HEK293 (cell line): ENCODE results near the gene ZNF665.

Experiments used
- HOXA7 ChIP-seq: sonication (generic); formaldehyde crosslinking; IDR thresholded peaks from 2 replicates; pipeline ENCODE4 v1.8.1; 2022; ENCODE audit warnings: missing genetic modification reagents, borderline replicate concordance
- SETDB1 ChIP-seq: IDR thresholded peaks from one replicate; pipeline ENCODE4 v1.6.1; 2017; ENCODE audit warnings: mild to moderate bottlenecking, low read length, moderate library complexity, mixed read lengths; ENCODE audit not compliant: insufficient read length
- ZFP3 ChIP-seq: fragments of 450-650 bp; formaldehyde crosslinking; IDR thresholded peaks from 2 replicates; pipeline ENCODE4 v1.5.1; 2016; ENCODE audit warnings: low read depth, missing biosample characterization, missing genetic modification characterization
- ZNF146 ChIP-seq: fragments of 450-650 bp; formaldehyde crosslinking; IDR thresholded peaks from 2 replicates; pipeline ENCODE4 v1.5.1; 2016; ENCODE audit warnings: missing biosample characterization, missing genetic modification characterization
- ZNF175 ChIP-seq: fragments of 450-650 bp; formaldehyde crosslinking; IDR thresholded peaks from 2 replicates; pipeline ENCODE4 v1.5.1; 2016; ENCODE audit warnings: missing biosample characterization, missing genetic modification characterization
- ZNF302 ChIP-seq: fragments of 450-650 bp; formaldehyde crosslinking; IDR thresholded peaks from 2 replicates; pipeline ENCODE4 v1.5.1; 2016; ENCODE audit warnings: missing biosample characterization, missing genetic modification characterization, low read depth
- ZNF426 ChIP-seq: fragments of 450-650 bp; formaldehyde crosslinking; IDR thresholded peaks from 2 replicates; pipeline ENCODE4 v1.5.1; 2017; ENCODE audit warnings: missing biosample characterization, missing genetic modification characterization, mild to moderate bottlenecking, inconsistent platforms, moderate library complexity
- TF ChIP-seq, protein P1 (sequence below): fragments of 450-650 bp; formaldehyde crosslinking; IDR thresholded peaks from 2 replicates; pipeline ENCODE4 v1.5.1; 2016; ENCODE audit warnings: missing biosample characterization, missing genetic modification characterization
- TF ChIP-seq, protein P2 (sequence below): fragments of 450-650 bp; formaldehyde crosslinking; IDR thresholded peaks from 2 replicates; pipeline ENCODE4 v1.5.1; 2016; ENCODE audit warnings: missing biosample characterization, missing genetic modification characterization

DNA sequence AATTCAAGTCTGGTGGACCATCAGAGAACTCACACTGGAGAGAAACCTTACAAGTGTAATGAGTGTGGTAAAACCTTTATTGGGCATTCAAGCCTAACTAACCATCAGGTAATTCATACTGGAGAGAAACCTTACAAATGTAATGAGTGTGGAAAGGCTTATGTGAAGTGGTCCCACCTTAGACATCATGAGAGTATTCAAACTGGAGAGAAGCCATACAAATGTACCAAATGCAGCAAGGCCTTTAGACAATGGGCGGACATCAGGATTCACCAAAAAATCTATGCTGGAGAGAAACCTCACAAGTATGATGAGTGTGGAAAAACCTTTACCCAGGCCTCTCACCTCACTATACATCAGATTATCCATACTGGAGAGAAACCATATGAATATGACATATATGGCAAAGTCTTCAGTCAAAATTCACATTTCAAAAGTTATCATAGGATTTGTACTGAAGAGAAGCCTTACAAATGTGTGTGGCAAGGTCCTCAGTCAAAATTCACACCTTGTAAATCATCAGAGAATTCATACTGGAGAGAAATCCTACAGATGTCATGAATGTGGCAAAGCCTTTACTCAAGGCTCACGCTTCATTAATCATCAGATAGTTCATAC is 19.7 kb upstream of the ZNF665 start:
- TF ChIP-seq HOXA7 (CRISPR knock-in tag) (no peak), ZNF302 (no peak), ZFP3 (no peak), ZNF175 (no peak), SETDB1 (peak; percentile 48), ZNF146 (tag by site-specific recombination) (no peak), ZNF426 (tag by site-specific recombination) (no peak)
- TF ChIP-seq, protein P1, sequence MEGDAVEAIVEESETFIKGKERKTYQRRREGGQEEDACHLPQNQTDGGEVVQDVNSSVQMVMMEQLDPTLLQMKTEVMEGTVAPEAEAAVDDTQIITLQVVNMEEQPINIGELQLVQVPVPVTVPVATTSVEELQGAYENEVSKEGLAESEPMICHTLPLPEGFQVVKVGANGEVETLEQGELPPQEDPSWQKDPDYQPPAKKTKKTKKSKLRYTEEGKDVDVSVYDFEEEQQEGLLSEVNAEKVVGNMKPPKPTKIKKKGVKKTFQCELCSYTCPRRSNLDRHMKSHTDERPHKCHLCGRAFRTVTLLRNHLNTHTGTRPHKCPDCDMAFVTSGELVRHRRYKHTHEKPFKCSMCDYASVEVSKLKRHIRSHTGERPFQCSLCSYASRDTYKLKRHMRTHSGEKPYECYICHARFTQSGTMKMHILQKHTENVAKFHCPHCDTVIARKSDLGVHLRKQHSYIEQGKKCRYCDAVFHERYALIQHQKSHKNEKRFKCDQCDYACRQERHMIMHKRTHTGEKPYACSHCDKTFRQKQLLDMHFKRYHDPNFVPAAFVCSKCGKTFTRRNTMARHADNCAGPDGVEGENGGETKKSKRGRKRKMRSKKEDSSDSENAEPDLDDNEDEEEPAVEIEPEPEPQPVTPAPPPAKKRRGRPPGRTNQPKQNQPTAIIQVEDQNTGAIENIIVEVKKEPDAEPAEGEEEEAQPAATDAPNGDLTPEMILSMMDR (tag by site-specific recombination), result no peak
- TF ChIP-seq, protein P2, sequence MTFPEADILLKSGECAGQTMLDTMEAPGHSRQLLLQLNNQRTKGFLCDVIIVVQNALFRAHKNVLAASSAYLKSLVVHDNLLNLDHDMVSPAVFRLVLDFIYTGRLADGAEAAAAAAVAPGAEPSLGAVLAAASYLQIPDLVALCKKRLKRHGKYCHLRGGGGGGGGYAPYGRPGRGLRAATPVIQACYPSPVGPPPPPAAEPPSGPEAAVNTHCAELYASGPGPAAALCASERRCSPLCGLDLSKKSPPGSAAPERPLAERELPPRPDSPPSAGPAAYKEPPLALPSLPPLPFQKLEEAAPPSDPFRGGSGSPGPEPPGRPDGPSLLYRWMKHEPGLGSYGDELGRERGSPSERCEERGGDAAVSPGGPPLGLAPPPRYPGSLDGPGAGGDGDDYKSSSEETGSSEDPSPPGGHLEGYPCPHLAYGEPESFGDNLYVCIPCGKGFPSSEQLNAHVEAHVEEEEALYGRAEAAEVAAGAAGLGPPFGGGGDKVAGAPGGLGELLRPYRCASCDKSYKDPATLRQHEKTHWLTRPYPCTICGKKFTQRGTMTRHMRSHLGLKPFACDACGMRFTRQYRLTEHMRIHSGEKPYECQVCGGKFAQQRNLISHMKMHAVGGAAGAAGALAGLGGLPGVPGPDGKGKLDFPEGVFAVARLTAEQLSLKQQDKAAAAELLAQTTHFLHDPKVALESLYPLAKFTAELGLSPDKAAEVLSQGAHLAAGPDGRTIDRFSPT, result no peak
